ENCODE results near the gene KIAA1328. TPM values are rescaled to one million over a fixed set of nuclear protein-coding genes. Genes with fewer than 3 reads are reported as not detected.

KIAA1328 gene
- total RNA-seq, 1 donor from 2014 or later, result 9.2 TPM

DNA sequence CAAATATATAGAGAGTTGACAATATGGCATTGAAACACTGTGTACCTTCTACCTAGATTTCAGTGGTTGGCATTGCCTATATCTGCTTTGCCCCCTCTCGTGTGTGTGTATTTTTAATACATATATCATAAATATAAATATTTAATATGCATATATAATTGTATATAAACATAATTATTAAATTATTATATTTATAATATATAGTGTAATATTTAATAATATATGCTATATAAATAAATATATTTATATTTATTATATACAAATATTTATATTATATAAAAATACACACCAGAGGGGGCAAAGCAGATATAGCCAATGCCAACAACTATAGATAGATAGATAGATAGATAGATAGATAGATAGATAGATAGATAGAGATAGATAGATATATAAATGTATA lies 124.1 kb downstream of the KIAA1328 start:
- DNase-seq (ENCODE audit: low spot score), result no peak
- no peak overlapping the region for H3K27ac Mint-ChIP-seq (ENCODE audit: unreplicated experiment)
- TF ChIP-seq, protein P1, sequence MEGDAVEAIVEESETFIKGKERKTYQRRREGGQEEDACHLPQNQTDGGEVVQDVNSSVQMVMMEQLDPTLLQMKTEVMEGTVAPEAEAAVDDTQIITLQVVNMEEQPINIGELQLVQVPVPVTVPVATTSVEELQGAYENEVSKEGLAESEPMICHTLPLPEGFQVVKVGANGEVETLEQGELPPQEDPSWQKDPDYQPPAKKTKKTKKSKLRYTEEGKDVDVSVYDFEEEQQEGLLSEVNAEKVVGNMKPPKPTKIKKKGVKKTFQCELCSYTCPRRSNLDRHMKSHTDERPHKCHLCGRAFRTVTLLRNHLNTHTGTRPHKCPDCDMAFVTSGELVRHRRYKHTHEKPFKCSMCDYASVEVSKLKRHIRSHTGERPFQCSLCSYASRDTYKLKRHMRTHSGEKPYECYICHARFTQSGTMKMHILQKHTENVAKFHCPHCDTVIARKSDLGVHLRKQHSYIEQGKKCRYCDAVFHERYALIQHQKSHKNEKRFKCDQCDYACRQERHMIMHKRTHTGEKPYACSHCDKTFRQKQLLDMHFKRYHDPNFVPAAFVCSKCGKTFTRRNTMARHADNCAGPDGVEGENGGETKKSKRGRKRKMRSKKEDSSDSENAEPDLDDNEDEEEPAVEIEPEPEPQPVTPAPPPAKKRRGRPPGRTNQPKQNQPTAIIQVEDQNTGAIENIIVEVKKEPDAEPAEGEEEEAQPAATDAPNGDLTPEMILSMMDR (IDR thresholded peaks at IDR 0.05; ENCODE audit: unreplicated experiment), result no peak
- peaks cover 3% of the 10 kb centered on the region for H3K4me1 Mint-ChIP-seq (ENCODE audit: unreplicated experiment)
- no peak overlapping the region for H3K4me3 Mint-ChIP-seq (ENCODE audit: unreplicated experiment)
- no peaks in the 10 kb centered on the region for H3K9me3 Mint-ChIP-seq (ENCODE audit: unreplicated experiment)
- H3K36me3 Mint-ChIP-seq (ENCODE audit: low read depth, unreplicated experiment), result no peaks in the 10 kb centered on the region
- H3K27me3 Mint-ChIP-seq (ENCODE audit: unreplicated experiment), result no peaks in the 10 kb centered on the region

DNA sequence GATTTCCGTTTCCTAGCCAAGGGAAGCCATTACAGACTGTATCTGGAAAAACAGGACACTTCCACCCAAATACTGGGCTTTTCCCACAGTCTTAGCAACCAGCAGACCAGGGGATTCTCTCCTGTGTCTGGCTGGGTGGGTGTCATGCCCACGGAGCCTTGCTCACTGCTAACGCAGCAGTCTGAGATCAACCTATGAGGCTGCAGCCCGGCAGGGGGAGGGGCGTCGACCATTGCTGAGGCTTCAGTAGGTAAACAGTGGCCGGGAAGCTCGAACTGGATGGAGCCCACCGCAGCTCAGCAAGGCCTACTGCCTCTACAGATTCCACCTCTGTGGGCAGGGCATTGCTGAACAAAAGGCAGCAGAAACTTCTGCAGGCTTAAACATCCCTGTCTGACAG lies 131.1 kb downstream of the KIAA1328 start:
- Mint-ChIP-seq H3K27me3 (ENCODE audit: unreplicated experiment) (no peaks in the 10 kb centered on the region), H3K4me1 (ENCODE audit: unreplicated experiment) (peaks cover 6% of the 10 kb centered on the region), H3K9me3 (ENCODE audit: unreplicated experiment) (no peaks in the 10 kb centered on the region), H3K27ac (ENCODE audit: unreplicated experiment) (no peak overlapping the region), H3K4me3 (ENCODE audit: unreplicated experiment) (no peak overlapping the region), H3K36me3 (ENCODE audit: low read depth, unreplicated experiment) (peaks cover 6% of the 10 kb centered on the region)
- TF ChIP-seq, protein P1 (IDR thresholded peaks at IDR 0.05; ENCODE audit: unreplicated experiment), result no peak
- no peak for DNase-seq (ENCODE audit: low spot score)

DNA sequence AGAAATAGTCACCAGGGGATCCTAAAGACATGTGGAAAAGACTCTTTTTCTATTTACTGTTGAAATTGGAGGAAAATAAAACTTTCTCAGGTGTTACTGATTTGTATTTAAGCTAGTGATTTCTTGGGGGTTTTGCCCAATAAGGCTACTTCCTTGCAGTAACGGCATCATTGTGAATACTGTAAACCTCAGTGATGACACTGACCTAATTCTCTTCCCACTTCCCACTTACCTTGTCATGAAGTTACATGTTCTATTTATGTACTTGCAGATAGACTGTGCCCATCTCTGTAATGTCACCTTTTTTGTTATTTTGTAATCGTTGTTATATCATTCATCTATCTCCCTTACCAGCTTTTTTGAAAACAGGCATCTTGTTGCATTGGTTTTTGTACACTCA lies 134.5 kb downstream of the KIAA1328 start:
- peaks cover 2% of the 10 kb centered on the region for H3K27me3 Mint-ChIP-seq (ENCODE audit: unreplicated experiment)
- TF ChIP-seq, protein P1 (IDR thresholded peaks at IDR 0.05; ENCODE audit: unreplicated experiment), result no peak
- H3K9me3 Mint-ChIP-seq (ENCODE audit: unreplicated experiment), result no peaks in the 10 kb centered on the region
- H3K4me3 Mint-ChIP-seq (ENCODE audit: unreplicated experiment), result no peak overlapping the region
- H3K36me3 Mint-ChIP-seq (ENCODE audit: low read depth, unreplicated experiment), result peaks cover 17% of the 10 kb centered on the region
- peaks cover 5% of the 10 kb centered on the region for H3K4me1 Mint-ChIP-seq (ENCODE audit: unreplicated experiment)
- no peak for DNase-seq (ENCODE audit: low spot score)
- H3K27ac Mint-ChIP-seq (ENCODE audit: unreplicated experiment), result no peak overlapping the region

DNA sequence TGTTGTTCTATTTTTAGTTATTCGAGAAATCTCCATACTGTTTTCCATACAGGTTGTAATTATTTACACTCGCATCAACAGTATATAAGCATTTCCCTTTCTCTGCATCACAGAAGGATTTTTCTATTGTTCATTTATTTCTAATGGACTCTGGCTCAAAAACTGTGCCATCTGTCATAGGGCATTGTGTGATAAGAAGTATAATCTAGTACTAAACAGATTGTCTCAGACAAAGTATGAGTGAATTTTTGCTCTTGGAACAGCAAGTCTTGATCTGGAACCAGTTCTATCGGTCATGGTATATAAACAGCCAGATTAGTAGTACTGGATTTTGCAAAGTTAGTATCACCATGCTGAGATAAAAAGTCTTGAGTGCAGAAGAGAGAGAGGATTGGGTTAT lies 145.8 kb downstream of the KIAA1328 start:
- H3K27me3 Mint-ChIP-seq (ENCODE audit: unreplicated experiment), result peaks cover 2% of the 10 kb centered on the region
- H3K4me1 Mint-ChIP-seq (ENCODE audit: unreplicated experiment), result no peaks in the 10 kb centered on the region
- DNase-seq (ENCODE audit: low spot score), result no peak
- peaks cover 7% of the 10 kb centered on the region for H3K36me3 Mint-ChIP-seq (ENCODE audit: low read depth, unreplicated experiment)
- no peaks in the 10 kb centered on the region for H3K9me3 Mint-ChIP-seq (ENCODE audit: unreplicated experiment)
- no peak overlapping the region for H3K27ac Mint-ChIP-seq (ENCODE audit: unreplicated experiment)
- TF ChIP-seq, protein P1 (IDR thresholded peaks at IDR 0.05; ENCODE audit: unreplicated experiment), result no peak
- H3K4me3 Mint-ChIP-seq (ENCODE audit: unreplicated experiment), result no peak overlapping the region

DNA sequence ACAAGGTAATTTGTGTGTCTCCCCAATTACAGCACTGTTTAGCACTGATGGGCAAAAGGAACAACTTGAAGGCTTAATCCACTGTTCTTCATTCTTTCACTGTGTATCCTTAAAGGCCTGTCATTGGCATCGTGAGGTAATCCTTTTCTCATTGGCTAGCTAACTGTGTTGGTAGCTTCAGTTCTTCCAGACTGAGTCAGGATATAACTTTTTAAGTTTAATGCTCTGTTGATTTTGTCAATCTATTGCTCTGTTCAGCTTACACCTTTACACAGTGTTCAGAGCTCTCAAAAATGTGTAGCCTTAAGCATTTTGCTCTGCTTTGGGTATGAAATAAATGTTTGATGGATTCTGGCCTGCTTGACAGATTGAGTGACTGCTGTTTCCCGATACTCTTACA lies 148.2 kb downstream of the KIAA1328 start:
- Mint-ChIP-seq H3K27ac (ENCODE audit: unreplicated experiment) (no peak overlapping the region), H3K27me3 (ENCODE audit: unreplicated experiment) (peaks cover 2% of the 10 kb centered on the region), H3K36me3 (ENCODE audit: low read depth, unreplicated experiment) (no peaks in the 10 kb centered on the region), H3K4me3 (ENCODE audit: unreplicated experiment) (no peak overlapping the region), H3K4me1 (ENCODE audit: unreplicated experiment) (no peaks in the 10 kb centered on the region), H3K9me3 (ENCODE audit: unreplicated experiment) (no peaks in the 10 kb centered on the region)
- no peak for DNase-seq (ENCODE audit: low spot score)
- TF ChIP-seq, protein P1 (IDR thresholded peaks at IDR 0.05; ENCODE audit: unreplicated experiment), result no peak

Measured in endothelial cell (in vitro differentiated cells).